ENCODE measurements around the gene NMNAT2. TPM values are rescaled to one million over a fixed set of nuclear protein-coding genes. Genes with fewer than 3 reads are reported as not detected.

NMNAT2 gene
- total RNA-seq, 3 donors from 2014 or later: not detected

- Mint-ChIP-seq H3K9me3 (no peaks in the 10 kb centered on the region), H3K27me3 (ENCODE audit: low read depth) (peaks cover 22% of the 10 kb centered on the region), H3K4me3 (no peak overlapping the region), H3K36me3 (ENCODE audit: insufficient read depth) (no peaks in the 10 kb centered on the region), H3K4me1 (ENCODE audit: low read depth) (no peaks in the 10 kb centered on the region)
- ATAC-seq (no peak), DNase-seq (no peak)
Observed at GRCh38 chr1:183365676-183366075, 52.5 kb downstream of the NMNAT2 start.

GRCh38 chr1:183365093-183365492 lies 53.1 kb downstream of the NMNAT2 start:
- H3K9me3 Mint-ChIP-seq: no peaks in the 10 kb centered on the region
- ATAC-seq (no peak), DNase-seq (no peak)
- no peaks in the 10 kb centered on the region for H3K4me1 Mint-ChIP-seq (ENCODE audit: low read depth)
- H3K36me3 Mint-ChIP-seq (ENCODE audit: insufficient read depth): no peaks in the 10 kb centered on the region
- peaks cover 20% of the 10 kb centered on the region for H3K27me3 Mint-ChIP-seq (ENCODE audit: low read depth)
- H3K4me3 Mint-ChIP-seq: no peak overlapping the region

GRCh38 chr1:183363972-183364371 lies 54.2 kb downstream of the NMNAT2 start:
- DNase-seq (no peak), ATAC-seq (no peak)
- Mint-ChIP-seq H3K4me3 (no peak overlapping the region), H3K9me3 (no peaks in the 10 kb centered on the region), H3K36me3 (ENCODE audit: insufficient read depth) (no peaks in the 10 kb centered on the region), H3K4me1 (ENCODE audit: low read depth) (no peaks in the 10 kb centered on the region), H3K27me3 (ENCODE audit: low read depth) (peaks cover 15% of the 10 kb centered on the region)

GRCh38 chr1:183361081-183361480 lies 57.1 kb downstream of the NMNAT2 start:
- ATAC-seq: no peak
- H3K27me3 Mint-ChIP-seq (ENCODE audit: low read depth): peaks cover 12% of the 10 kb centered on the region
- no peaks in the 10 kb centered on the region for H3K36me3 Mint-ChIP-seq (ENCODE audit: insufficient read depth)
- H3K4me3 Mint-ChIP-seq: no peak overlapping the region
- H3K4me1 Mint-ChIP-seq (ENCODE audit: low read depth): no peaks in the 10 kb centered on the region
- DNase-seq: no peak
- H3K9me3 Mint-ChIP-seq: no peaks in the 10 kb centered on the region

GRCh38 chr1:183360473-183360872 lies 57.7 kb downstream of the NMNAT2 start:
- DNase-seq: no peak
- H3K9me3 Mint-ChIP-seq: no peaks in the 10 kb centered on the region
- ATAC-seq: no peak
- no peak overlapping the region for H3K4me3 Mint-ChIP-seq
- no peaks in the 10 kb centered on the region for H3K36me3 Mint-ChIP-seq (ENCODE audit: insufficient read depth)
- H3K4me1 Mint-ChIP-seq (ENCODE audit: low read depth): no peaks in the 10 kb centered on the region
- peaks cover 9% of the 10 kb centered on the region for H3K27me3 Mint-ChIP-seq (ENCODE audit: low read depth)

- no peak for ATAC-seq
- Mint-ChIP-seq H3K27me3 (ENCODE audit: low read depth) (peaks cover 3% of the 10 kb centered on the region), H3K4me1 (ENCODE audit: low read depth) (no peaks in the 10 kb centered on the region), H3K36me3 (ENCODE audit: insufficient read depth) (no peaks in the 10 kb centered on the region), H3K9me3 (no peaks in the 10 kb centered on the region), H3K4me3 (no peak overlapping the region)
- no peak for DNase-seq
Observed at GRCh38 chr1:183356534-183357182, 61.5 kb downstream of the NMNAT2 start.

- H3K4me1 Mint-ChIP-seq (ENCODE audit: low read depth): no peaks in the 10 kb centered on the region
- DNase-seq (no peak), ATAC-seq (no peak)
- no peaks in the 10 kb centered on the region for H3K9me3 Mint-ChIP-seq
- no peak overlapping the region for H3K4me3 Mint-ChIP-seq
- no peaks in the 10 kb centered on the region for H3K36me3 Mint-ChIP-seq (ENCODE audit: insufficient read depth)
- peaks cover 3% of the 10 kb centered on the region for H3K27me3 Mint-ChIP-seq (ENCODE audit: low read depth)
Observed at GRCh38 chr1:183355797-183356196, 62.4 kb downstream of the NMNAT2 start.

GRCh38 chr1:183355181-183355580 lies 63.0 kb downstream of the NMNAT2 start:
- H3K4me1 Mint-ChIP-seq (ENCODE audit: low read depth): no peaks in the 10 kb centered on the region
- H3K36me3 Mint-ChIP-seq (ENCODE audit: insufficient read depth): no peaks in the 10 kb centered on the region
- ATAC-seq (no peak), DNase-seq (no peak)
- H3K27me3 Mint-ChIP-seq (ENCODE audit: low read depth): peaks cover 3% of the 10 kb centered on the region
- H3K9me3 Mint-ChIP-seq: no peaks in the 10 kb centered on the region
- no peak overlapping the region for H3K4me3 Mint-ChIP-seq

- peaks cover 3% of the 10 kb centered on the region for H3K27me3 Mint-ChIP-seq (ENCODE audit: low read depth)
- no peaks in the 10 kb centered on the region for H3K4me1 Mint-ChIP-seq (ENCODE audit: low read depth)
- H3K36me3 Mint-ChIP-seq (ENCODE audit: insufficient read depth): no peaks in the 10 kb centered on the region
- H3K9me3 Mint-ChIP-seq: no peaks in the 10 kb centered on the region
- ATAC-seq (no peak), DNase-seq (no peak)
- no peak overlapping the region for H3K4me3 Mint-ChIP-seq
Observed at GRCh38 chr1:183353597-183353996, 64.6 kb downstream of the NMNAT2 start.

- Mint-ChIP-seq H3K36me3 (ENCODE audit: insufficient read depth) (no peaks in the 10 kb centered on the region), H3K4me1 (ENCODE audit: low read depth) (no peaks in the 10 kb centered on the region), H3K4me3 (no peak overlapping the region), H3K27me3 (ENCODE audit: low read depth) (peaks cover 5% of the 10 kb centered on the region), H3K9me3 (no peaks in the 10 kb centered on the region)
- ATAC-seq: no peak
- no peak for DNase-seq
Observed at GRCh38 chr1:183349201-183349711, 68.9 kb downstream of the NMNAT2 start.

GRCh38 chr1:183346276-183346732 lies 71.9 kb downstream of the NMNAT2 start:
- H3K27me3 Mint-ChIP-seq (ENCODE audit: low read depth): peaks cover 5% of the 10 kb centered on the region
- H3K36me3 Mint-ChIP-seq (ENCODE audit: insufficient read depth): no peaks in the 10 kb centered on the region
- DNase-seq: no peak
- H3K4me1 Mint-ChIP-seq (ENCODE audit: low read depth): no peaks in the 10 kb centered on the region
- no peak overlapping the region for H3K4me3 Mint-ChIP-seq
- no peaks in the 10 kb centered on the region for H3K9me3 Mint-ChIP-seq
- ATAC-seq: no peak

- ATAC-seq: no peak
- no peak for DNase-seq
- Mint-ChIP-seq H3K9me3 (no peaks in the 10 kb centered on the region), H3K36me3 (ENCODE audit: insufficient read depth) (no peaks in the 10 kb centered on the region), H3K27me3 (ENCODE audit: low read depth) (no peaks in the 10 kb centered on the region), H3K4me1 (ENCODE audit: low read depth) (no peaks in the 10 kb centered on the region), H3K4me3 (no peak overlapping the region)
Observed at GRCh38 chr1:183339556-183340167, 78.5 kb downstream of the NMNAT2 start.

- H3K27me3 Mint-ChIP-seq (ENCODE audit: low read depth): peaks cover 19% of the 10 kb centered on the region
- no peaks in the 10 kb centered on the region for H3K36me3 Mint-ChIP-seq (ENCODE audit: insufficient read depth)
- DNase-seq (no peak), ATAC-seq (no peak)
- H3K4me3 Mint-ChIP-seq: no peak overlapping the region
- H3K4me1 Mint-ChIP-seq (ENCODE audit: low read depth): no peaks in the 10 kb centered on the region
- no peaks in the 10 kb centered on the region for H3K9me3 Mint-ChIP-seq
Observed at GRCh38 chr1:183331091-183331742, 87.0 kb downstream of the NMNAT2 start.

GRCh38 chr1:183330335-183330734 lies 87.8 kb downstream of the NMNAT2 start:
- ATAC-seq (no peak), DNase-seq (no peak)
- Mint-ChIP-seq H3K27me3 (ENCODE audit: low read depth) (peaks cover 19% of the 10 kb centered on the region), H3K9me3 (no peaks in the 10 kb centered on the region), H3K4me3 (no peak overlapping the region), H3K4me1 (ENCODE audit: low read depth) (no peaks in the 10 kb centered on the region), H3K36me3 (ENCODE audit: insufficient read depth) (no peaks in the 10 kb centered on the region)

- no peak for ATAC-seq
Observed at GRCh38 chr1:183328371-183328770, 89.8 kb downstream of the NMNAT2 start.

More at GRCh38 chr1:183328371-183328770, 89.8 kb downstream of the NMNAT2 start:
- H3K9me3 Mint-ChIP-seq: no peaks in the 10 kb centered on the region
- H3K4me1 Mint-ChIP-seq (ENCODE audit: low read depth): no peaks in the 10 kb centered on the region
- no peak for DNase-seq
- H3K27me3 Mint-ChIP-seq (ENCODE audit: low read depth): peaks cover 19% of the 10 kb centered on the region
- no peak overlapping the region for H3K4me3 Mint-ChIP-seq
- H3K36me3 Mint-ChIP-seq (ENCODE audit: insufficient read depth): no peaks in the 10 kb centered on the region

Data from activated T-cell treated with anti-CD3 and anti-CD28 coated beads, Interleukin-2, amount 50 U/mL, for 4 hours (primary cell).